ENCODE results near the gene GPD2. TPM values are rescaled to one million over a fixed set of nuclear protein-coding genes. Genes with fewer than 3 reads are reported as not detected.

Gene GPD2
- total and polyA plus RNA-seq, 10 of the 15 experiments (the other 5 are each of a cell fraction or from before 2014, with no cell fraction given): 10.0 to 73.5 (median 43.4) TPM

DNA sequence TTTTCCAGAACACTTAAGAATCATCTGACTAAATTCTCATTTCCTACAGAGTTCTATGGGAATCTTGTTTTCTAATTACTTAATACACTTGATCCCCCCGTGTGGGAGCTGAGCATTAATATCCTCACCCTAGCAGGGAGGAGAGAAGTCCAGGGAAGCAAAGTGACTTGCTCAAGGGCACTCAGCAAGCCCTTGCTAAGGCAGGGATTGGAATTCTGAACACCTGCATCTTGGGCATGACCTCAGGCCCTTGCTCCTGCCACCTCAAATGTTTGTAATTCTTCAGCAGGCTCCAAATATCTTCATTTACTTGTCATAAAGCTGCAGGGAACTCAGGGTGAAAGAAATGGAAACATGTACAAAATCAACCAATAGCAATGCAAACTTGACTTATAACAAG is 162.4 kb downstream of the GPD2 start (continued):
- TF ChIP-seq STAT3 (IDR thresholded peaks at IDR 0.05; ENCODE audit: low read depth, low read length) (no peak), SUPT20H (IDR thresholded peaks at IDR 0.05; ENCODE audit: borderline replicate concordance, control insufficient read depth, low read depth, low read length) (no peak), FOS (IDR thresholded peaks at IDR 0.05; ENCODE audit: borderline replicate concordance, extremely low read depth, insufficient read length) (no peak)
- TF ChIP-seq, protein P1, sequence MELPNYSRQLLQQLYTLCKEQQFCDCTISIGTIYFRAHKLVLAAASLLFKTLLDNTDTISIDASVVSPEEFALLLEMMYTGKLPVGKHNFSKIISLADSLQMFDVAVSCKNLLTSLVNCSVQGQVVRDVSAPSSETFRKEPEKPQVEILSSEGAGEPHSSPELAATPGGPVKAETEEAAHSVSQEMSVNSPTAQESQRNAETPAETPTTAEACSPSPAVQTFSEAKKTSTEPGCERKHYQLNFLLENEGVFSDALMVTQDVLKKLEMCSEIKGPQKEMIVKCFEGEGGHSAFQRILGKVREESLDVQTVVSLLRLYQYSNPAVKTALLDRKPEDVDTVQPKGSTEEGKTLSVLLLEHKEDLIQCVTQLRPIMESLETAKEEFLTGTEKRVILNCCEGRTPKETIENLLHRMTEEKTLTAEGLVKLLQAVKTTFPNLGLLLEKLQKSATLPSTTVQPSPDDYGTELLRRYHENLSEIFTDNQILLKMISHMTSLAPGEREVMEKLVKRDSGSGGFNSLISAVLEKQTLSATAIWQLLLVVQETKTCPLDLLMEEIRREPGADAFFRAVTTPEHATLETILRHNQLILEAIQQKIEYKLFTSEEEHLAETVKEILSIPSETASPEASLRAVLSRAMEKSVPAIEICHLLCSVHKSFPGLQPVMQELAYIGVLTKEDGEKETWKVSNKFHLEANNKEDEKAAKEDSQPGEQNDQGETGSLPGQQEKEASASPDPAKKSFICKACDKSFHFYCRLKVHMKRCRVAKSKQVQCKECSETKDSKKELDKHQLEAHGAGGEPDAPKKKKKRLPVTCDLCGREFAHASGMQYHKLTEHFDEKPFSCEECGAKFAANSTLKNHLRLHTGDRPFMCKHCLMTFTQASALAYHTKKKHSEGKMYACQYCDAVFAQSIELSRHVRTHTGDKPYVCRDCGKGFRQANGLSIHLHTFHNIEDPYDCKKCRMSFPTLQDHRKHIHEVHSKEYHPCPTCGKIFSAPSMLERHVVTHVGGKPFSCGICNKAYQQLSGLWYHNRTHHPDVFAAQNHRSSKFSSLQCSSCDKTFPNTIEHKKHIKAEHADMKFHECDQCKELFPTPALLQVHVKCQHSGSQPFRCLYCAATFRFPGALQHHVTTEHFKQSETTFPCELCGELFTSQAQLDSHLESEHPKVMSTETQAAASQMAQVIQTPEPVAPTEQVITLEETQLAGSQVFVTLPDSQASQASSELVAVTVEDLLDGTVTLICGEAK (IDR thresholded peaks at IDR 0.05; ENCODE audit: borderline replicate concordance): no peak

DNA sequence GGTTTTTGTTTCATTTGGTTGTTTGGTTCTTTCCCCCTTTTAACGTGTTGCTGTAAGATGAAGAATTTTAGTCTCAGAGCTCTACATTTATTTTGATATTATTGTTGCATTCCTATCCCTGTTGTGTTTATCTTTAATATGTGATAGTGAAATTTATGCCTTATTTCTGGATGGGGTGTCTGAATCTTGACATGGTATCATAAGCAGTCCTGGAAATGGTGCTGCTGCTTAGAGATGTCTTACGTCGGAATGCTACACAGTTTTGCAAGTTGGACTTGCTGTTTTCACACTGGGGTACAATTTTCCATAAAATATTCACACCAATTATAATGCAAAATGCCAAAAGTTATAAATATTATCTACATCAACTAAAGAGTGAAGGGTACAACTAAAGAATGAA is 164.0 kb downstream of the GPD2 start:
- no peak overlapping the region for H2AFZ ChIP-seq (ENCODE audit: control insufficient read depth, low read depth, low read length)
- intact Hi-C loops (cut with micrococcal nuclease; ENCODE audit: unreplicated experiment): loop anchor here (10.0 kb wide), 1 partner anchor 295 kb away; no protein-coding TSS in a partner anchor
- WGBS (ENCODE audit: insufficient coverage, insufficient replicate concordance, low lambda C conversion rate, missing lambda C conversion rate): 71% methylated on average over 3 of the region's 3 CpGs
- H3K27ac ChIP-seq (ENCODE audit: control insufficient read depth, insufficient read depth): no peak overlapping the region
- ATAC-seq: no peak
- no peaks in the 10 kb centered on the region for H3K4me1 ChIP-seq (ENCODE audit: control insufficient read depth, insufficient read depth, low read length)
- no peak overlapping the region for H3K4me3 ChIP-seq
- ChIA-PET POLR2A (no interaction called here), CTCF (no interaction called here), RAD21 (ENCODE audit: unreplicated experiment) (no interaction called here), SMC1A (ENCODE audit: uncharacterized antibody, unreplicated experiment) (no interaction called here)
- H4K20me1 ChIP-seq (ENCODE audit: control insufficient read depth, insufficient read depth): no peaks in the 10 kb centered on the region
- no peaks in the 10 kb centered on the region for H3K9me3 ChIP-seq (replicated peaks; ENCODE audit: control insufficient read depth, insufficient read depth, low read length)
- H3K27me3 ChIP-seq (replicated peaks in 1 of 2; ENCODE audit: control insufficient read depth in 2 of 2, insufficient read depth in 2 of 2, low read length in 1 of 2): no peaks in the 10 kb centered on the region; a peak in 2 of 4 replicates
- TF ChIP-seq, protein P2, sequence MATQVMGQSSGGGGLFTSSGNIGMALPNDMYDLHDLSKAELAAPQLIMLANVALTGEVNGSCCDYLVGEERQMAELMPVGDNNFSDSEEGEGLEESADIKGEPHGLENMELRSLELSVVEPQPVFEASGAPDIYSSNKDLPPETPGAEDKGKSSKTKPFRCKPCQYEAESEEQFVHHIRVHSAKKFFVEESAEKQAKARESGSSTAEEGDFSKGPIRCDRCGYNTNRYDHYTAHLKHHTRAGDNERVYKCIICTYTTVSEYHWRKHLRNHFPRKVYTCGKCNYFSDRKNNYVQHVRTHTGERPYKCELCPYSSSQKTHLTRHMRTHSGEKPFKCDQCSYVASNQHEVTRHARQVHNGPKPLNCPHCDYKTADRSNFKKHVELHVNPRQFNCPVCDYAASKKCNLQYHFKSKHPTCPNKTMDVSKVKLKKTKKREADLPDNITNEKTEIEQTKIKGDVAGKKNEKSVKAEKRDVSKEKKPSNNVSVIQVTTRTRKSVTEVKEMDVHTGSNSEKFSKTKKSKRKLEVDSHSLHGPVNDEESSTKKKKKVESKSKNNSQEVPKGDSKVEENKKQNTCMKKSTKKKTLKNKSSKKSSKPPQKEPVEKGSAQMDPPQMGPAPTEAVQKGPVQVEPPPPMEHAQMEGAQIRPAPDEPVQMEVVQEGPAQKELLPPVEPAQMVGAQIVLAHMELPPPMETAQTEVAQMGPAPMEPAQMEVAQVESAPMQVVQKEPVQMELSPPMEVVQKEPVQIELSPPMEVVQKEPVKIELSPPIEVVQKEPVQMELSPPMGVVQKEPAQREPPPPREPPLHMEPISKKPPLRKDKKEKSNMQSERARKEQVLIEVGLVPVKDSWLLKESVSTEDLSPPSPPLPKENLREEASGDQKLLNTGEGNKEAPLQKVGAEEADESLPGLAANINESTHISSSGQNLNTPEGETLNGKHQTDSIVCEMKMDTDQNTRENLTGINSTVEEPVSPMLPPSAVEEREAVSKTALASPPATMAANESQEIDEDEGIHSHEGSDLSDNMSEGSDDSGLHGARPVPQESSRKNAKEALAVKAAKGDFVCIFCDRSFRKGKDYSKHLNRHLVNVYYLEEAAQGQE (IDR thresholded peaks at IDR 0.05; ENCODE audit: low read depth, low read length): no peak
- TF ChIP-seq EGR1 (IDR thresholded peaks at IDR 0.05; ENCODE audit: borderline replicate concordance in 1 of 2, low read depth in 2 of 2, low read length in 2 of 2) (no peak), NR2C1 (IDR thresholded peaks at IDR 0.05) (no peak), SUZ12 (IDR thresholded peaks at IDR 0.05; ENCODE audit: unreplicated experiment) (no peak), ZNF207 (IDR thresholded peaks at IDR 0.05; ENCODE audit: borderline replicate concordance) (no peak), CHD1 (IDR thresholded peaks at IDR 0.05; ENCODE audit: low read depth, low read length) (no peak)
- H3K79me2 ChIP-seq (ENCODE audit: control insufficient read depth, insufficient read depth, low read length): no peaks in the 10 kb centered on the region
- H3K9ac ChIP-seq (ENCODE audit: control insufficient read depth, insufficient read depth, low read length): no peak overlapping the region
- no peak for FAIRE-seq
- no peak overlapping the region for H3K4me2 ChIP-seq (ENCODE audit: control insufficient read depth, insufficient read depth)
- BruUV-seq (replicated peaks): no TSS peak
- no peak for DNase-seq (ENCODE audit: low read depth, low spot score)
- in situ Hi-C loops (cut with MboI): no loop called here
- H3K36me3 ChIP-seq (ENCODE audit: control insufficient read depth in 2 of 2, insufficient read depth in 2 of 2, low read length in 1 of 2): no peaks in the 10 kb centered on the region

Data from GM12878 (cell line).